ENCODE results near the gene TMEM53. TPM values are rescaled to one million over a fixed set of nuclear protein-coding genes. Genes with fewer than 3 reads are reported as not detected.

The TMEM53 gene
- total RNA-seq, 1 experiment from 2014 or later, result 8.2 TPM

GRCh38 chr1:44678626-44679025 is 4.3 kb upstream of the TMEM53 start:
- POLR2A ChIA-PET, result no interaction called here
- H3K9me3 Mint-ChIP-seq, result no peaks in the 10 kb centered on the region
- H3K4me3 Mint-ChIP-seq, result no peak overlapping the region

GRCh38 chr1:44678120-44678519 is 3.8 kb upstream of the TMEM53 start:
- CTCF ChIA-PET, result interaction anchor here (5.0 kb wide), 1 partner anchor 26 kb away, joined by 42 read pairs; no protein-coding TSS in a partner anchor
- Mint-ChIP-seq H3K36me3 (0 out of 2 replicates have a peak, but pooled peaks cover 5% of the 10 kb centered on the region), H3K4me3 (no peak overlapping the region)
- TF ChIP-seq NR3C1 (CRISPR knock-in tag; conservative IDR thresholded peaks at IDR 0.05; ENCODE audit: low read depth), result no peak
- TF ChIP-seq ATF1 (CRISPR knock-in tag; IDR thresholded peaks at IDR 0.05), result no peak
- TF ChIP-seq RORB (CRISPR knock-in tag; IDR thresholded peaks at IDR 0.05), result no peak
- TF ChIP-seq, protein P1, sequence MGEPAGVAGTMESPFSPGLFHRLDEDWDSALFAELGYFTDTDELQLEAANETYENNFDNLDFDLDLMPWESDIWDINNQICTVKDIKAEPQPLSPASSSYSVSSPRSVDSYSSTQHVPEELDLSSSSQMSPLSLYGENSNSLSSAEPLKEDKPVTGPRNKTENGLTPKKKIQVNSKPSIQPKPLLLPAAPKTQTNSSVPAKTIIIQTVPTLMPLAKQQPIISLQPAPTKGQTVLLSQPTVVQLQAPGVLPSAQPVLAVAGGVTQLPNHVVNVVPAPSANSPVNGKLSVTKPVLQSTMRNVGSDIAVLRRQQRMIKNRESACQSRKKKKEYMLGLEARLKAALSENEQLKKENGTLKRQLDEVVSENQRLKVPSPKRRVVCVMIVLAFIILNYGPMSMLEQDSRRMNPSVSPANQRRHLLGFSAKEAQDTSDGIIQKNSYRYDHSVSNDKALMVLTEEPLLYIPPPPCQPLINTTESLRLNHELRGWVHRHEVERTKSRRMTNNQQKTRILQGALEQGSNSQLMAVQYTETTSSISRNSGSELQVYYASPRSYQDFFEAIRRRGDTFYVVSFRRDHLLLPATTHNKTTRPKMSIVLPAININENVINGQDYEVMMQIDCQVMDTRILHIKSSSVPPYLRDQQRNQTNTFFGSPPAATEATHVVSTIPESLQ (CRISPR knock-in tag; IDR thresholded peaks at IDR 0.05), result no peak
- TF ChIP-seq ZNF532 (CRISPR knock-in tag; IDR thresholded peaks at IDR 0.05; ENCODE audit: borderline replicate concordance), result no peak
- TF ChIP-seq, protein P2, sequence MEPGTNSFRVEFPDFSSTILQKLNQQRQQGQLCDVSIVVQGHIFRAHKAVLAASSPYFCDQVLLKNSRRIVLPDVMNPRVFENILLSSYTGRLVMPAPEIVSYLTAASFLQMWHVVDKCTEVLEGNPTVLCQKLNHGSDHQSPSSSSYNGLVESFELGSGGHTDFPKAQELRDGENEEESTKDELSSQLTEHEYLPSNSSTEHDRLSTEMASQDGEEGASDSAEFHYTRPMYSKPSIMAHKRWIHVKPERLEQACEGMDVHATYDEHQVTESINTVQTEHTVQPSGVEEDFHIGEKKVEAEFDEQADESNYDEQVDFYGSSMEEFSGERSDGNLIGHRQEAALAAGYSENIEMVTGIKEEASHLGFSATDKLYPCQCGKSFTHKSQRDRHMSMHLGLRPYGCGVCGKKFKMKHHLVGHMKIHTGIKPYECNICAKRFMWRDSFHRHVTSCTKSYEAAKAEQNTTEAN (CRISPR knock-in tag; IDR thresholded peaks at IDR 0.05), result no peak
- TF ChIP-seq ZMAT4 (CRISPR knock-in tag; IDR thresholded peaks at IDR 0.05), result no peak
- no peak for TF ChIP-seq OVOL2 (CRISPR knock-in tag; IDR thresholded peaks at IDR 0.05; ENCODE audit: borderline replicate concordance)

More at GRCh38 chr1:44678626-44679025, 4.3 kb upstream of the TMEM53 start:
- ATAC-seq (no peak), DNase-seq (ENCODE audit: low spot score) (no peak)
- CTCF ChIA-PET, result no interaction called here
- TF ChIP-seq ETV6 (CRISPR knock-in tag; IDR thresholded peaks at IDR 0.05), result no peak
- TF ChIP-seq NFATC4 (CRISPR knock-in tag; IDR thresholded peaks at IDR 0.05), result no peak
- no peak for TF ChIP-seq FOXJ3 (CRISPR knock-in tag; IDR thresholded peaks at IDR 0.05; ENCODE audit: borderline replicate concordance)
- TF ChIP-seq MXD4 (CRISPR knock-in tag; IDR thresholded peaks at IDR 0.05; ENCODE audit: borderline replicate concordance), result no peak
- TF ChIP-seq, protein P3, sequence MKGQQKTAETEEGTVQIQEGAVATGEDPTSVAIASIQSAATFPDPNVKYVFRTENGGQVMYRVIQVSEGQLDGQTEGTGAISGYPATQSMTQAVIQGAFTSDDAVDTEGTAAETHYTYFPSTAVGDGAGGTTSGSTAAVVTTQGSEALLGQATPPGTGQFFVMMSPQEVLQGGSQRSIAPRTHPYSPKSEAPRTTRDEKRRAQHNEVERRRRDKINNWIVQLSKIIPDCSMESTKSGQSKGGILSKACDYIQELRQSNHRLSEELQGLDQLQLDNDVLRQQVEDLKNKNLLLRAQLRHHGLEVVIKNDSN (CRISPR knock-in tag; IDR thresholded peaks at IDR 0.05), result no peak
- no peak for TF ChIP-seq NR1H2 (CRISPR knock-in tag; IDR thresholded peaks at IDR 0.05)
- TF ChIP-seq, protein P4, sequence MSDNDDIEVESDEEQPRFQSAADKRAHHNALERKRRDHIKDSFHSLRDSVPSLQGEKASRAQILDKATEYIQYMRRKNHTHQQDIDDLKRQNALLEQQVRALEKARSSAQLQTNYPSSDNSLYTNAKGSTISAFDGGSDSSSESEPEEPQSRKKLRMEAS (CRISPR knock-in tag; IDR thresholded peaks at IDR 0.05), result no peak
- no peak for TF ChIP-seq CBFB (CRISPR knock-in tag; IDR thresholded peaks at IDR 0.05; ENCODE audit: low read depth)
- no peak for TF ChIP-seq TCF7 (CRISPR knock-in tag; IDR thresholded peaks at IDR 0.05; ENCODE audit: low read depth)
- no peak for TF ChIP-seq HMGA2 (CRISPR knock-in tag; IDR thresholded peaks at IDR 0.05)
- no peak for TF ChIP-seq E2F4 (CRISPR knock-in tag; IDR thresholded peaks at IDR 0.05; ENCODE audit: borderline replicate concordance, low read depth)
- no peak for TF ChIP-seq PRDM15 (CRISPR knock-in tag; IDR thresholded peaks at IDR 0.05)
- TF ChIP-seq CREB1 (CRISPR knock-in tag; IDR thresholded peaks at IDR 0.05), result no peak
- Mint-ChIP-seq H3K4me1 (peaks cover 23% of the 10 kb centered on the region), H3K36me3 (0 out of 2 replicates have a peak, but pooled peaks cover 5% of the 10 kb centered on the region), H3K27me3 (ENCODE audit: low read depth) (no peaks in the 10 kb centered on the region), H3K27ac (no peak overlapping the region)

More at GRCh38 chr1:44678120-44678519, 3.8 kb upstream of the TMEM53 start:
- POLR2A ChIA-PET, result no interaction called here
- no peaks in the 10 kb centered on the region for H3K9me3 Mint-ChIP-seq
- no peak overlapping the region for H3K27ac Mint-ChIP-seq
- ATAC-seq (no peak), DNase-seq (ENCODE audit: low spot score) (no peak)
- peaks cover 25% of the 10 kb centered on the region for H3K4me1 Mint-ChIP-seq
- H3K27me3 Mint-ChIP-seq (ENCODE audit: low read depth), result no peaks in the 10 kb centered on the region
